GM12892 (cell line): ENCODE measurements around the gene SYNE1.

Experiments used
- POLR2A ChIP-seq: IDR thresholded peaks from 2 replicates; pipeline ENCODE4 v1.6.1; 2011; ENCODE audit warnings: low read depth, low read length, control low read depth
- TAF1 ChIP-seq: IDR thresholded peaks from 2 replicates; pipeline ENCODE4 v1.6.1; 2011; ENCODE audit warnings: low read depth, mild to moderate bottlenecking, control low read depth, low read length, borderline replicate concordance

DNA sequence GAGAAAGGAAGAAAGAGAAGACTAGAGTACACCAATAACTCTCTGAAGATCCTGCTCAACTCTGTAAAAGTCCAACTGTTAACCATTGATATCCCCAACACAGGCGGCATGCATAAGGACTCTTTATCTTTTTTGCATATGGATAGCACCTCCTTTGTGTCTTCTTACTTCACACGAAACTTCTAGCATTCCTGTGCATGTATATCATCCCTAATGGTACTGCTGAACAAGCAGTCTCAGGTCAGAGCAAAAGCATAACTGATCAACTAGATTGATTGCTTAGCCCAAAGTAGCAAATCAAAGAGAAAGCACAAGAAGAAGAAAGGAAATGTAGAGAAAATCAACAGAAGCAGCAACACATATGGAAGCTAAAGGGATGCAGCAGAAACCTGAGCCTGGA lies 234.4 kb downstream of the SYNE1 start:
- TF ChIP-seq TAF1 (no peak), POLR2A (no peak)
